ENCODE data around the gene RTP5. TPM values are rescaled to one million over a fixed set of nuclear protein-coding genes. Genes with fewer than 3 reads are reported as not detected.

Gene RTP5
- total RNA-seq, 4 donors from 2014 or later = 0.33 TPM; not detected in 3

GRCh38 chr2:241908686-241909420, 39.3 kb downstream of the RTP5 start:
- TF ChIP-seq, protein P1, sequence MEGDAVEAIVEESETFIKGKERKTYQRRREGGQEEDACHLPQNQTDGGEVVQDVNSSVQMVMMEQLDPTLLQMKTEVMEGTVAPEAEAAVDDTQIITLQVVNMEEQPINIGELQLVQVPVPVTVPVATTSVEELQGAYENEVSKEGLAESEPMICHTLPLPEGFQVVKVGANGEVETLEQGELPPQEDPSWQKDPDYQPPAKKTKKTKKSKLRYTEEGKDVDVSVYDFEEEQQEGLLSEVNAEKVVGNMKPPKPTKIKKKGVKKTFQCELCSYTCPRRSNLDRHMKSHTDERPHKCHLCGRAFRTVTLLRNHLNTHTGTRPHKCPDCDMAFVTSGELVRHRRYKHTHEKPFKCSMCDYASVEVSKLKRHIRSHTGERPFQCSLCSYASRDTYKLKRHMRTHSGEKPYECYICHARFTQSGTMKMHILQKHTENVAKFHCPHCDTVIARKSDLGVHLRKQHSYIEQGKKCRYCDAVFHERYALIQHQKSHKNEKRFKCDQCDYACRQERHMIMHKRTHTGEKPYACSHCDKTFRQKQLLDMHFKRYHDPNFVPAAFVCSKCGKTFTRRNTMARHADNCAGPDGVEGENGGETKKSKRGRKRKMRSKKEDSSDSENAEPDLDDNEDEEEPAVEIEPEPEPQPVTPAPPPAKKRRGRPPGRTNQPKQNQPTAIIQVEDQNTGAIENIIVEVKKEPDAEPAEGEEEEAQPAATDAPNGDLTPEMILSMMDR (IDR thresholded peaks at IDR 0.05; ENCODE audit: low read depth) = no peak

DNA sequence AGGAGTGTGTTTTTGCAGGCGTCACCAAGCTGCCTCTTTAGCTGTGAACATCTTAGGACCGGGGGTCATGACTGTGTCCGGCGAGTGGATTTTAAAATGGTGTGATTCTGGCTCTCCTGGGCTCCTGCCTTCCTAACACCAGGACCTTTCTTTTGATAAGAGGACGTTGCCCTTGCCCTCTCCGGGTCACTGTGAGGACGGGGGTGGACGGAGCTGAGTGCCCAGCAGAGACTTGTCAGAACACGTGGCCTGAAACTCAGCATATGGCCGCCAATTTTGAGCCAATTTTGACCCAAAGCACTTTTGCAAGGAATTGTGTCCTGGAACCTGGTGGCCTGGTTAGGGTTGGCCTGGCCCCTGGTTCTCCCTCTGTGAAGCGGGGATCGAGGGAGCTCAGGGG, 40.2 kb downstream of the RTP5 start:
- TF ChIP-seq, protein P1 (IDR thresholded peaks at IDR 0.05; ENCODE audit: low read depth) = no peak

DNA sequence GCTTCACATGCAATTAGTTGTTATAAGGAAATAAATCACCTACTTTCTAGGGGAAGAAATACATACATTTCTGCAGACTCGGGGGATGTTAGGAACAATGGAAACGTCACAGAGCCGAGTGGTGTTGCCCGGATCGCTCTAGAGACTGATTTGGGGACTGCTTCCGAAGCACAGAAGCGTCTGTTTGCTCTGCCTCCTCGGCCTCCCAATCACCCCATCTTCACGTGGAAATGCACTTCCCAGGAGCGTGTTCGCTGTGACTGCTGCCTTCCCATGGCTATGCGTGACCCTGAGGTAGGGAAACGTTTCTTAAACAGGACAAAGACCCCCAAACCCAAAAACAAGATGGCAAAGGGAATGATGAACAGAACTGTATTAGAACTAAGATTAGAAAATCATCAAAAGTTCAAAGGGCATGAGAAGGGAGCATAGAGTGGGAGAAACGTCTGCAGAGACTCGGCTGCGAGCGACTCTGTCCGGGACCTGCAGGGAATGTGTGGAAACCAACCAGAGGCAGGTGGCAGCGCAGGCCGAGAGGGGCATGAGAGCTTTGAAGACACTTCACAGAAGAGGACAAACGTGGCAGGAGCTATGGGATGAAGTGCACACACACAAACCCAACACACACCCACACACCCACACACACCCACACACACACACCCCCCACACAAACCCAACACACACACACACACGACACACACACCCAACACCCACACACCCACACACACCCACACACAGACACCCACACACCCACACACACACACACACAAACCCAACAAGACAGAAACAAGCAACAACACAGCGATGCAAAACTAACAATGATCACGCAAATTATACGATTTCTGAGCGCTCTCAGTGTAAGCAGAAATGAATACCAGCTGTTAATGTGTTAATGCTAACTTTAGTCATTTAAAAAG, 41.3 kb downstream of the RTP5 start:
- TF ChIP-seq, protein P1 (IDR thresholded peaks at IDR 0.05; ENCODE audit: low read depth) = no peak

DNA sequence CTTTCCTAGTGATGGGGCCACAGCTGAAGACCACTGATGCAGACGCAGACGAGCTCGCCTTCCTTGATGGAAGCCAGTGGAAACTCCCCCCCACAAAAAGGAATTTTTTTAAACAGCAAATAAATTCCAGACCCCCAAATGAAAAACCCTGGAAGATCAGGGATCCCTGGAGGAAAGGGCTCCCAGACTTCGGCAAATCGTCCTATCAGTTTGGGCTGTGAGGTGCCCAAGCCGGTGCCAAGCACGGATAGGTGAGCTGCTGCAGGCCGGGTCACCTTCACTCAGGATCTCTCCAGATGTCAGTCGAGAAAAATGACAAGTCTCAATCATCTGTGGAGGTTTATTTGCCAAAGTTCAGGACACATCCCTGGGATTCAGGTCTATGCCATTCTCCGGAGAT, 42.0 kb downstream of the RTP5 start:
- TF ChIP-seq, protein P1 (IDR thresholded peaks at IDR 0.05; ENCODE audit: low read depth) = no peak

GRCh38 chr2:241912021-241912555, 42.6 kb downstream of the RTP5 start:
- TF ChIP-seq, protein P1 (IDR thresholded peaks at IDR 0.05; ENCODE audit: low read depth) = no peak

- TF ChIP-seq, protein P1 (IDR thresholded peaks at IDR 0.05; ENCODE audit: low read depth) = no peak
These were observed 44.2 kb downstream of the RTP5 start for GRCh38 chr2:241913703-241914102.

DNA sequence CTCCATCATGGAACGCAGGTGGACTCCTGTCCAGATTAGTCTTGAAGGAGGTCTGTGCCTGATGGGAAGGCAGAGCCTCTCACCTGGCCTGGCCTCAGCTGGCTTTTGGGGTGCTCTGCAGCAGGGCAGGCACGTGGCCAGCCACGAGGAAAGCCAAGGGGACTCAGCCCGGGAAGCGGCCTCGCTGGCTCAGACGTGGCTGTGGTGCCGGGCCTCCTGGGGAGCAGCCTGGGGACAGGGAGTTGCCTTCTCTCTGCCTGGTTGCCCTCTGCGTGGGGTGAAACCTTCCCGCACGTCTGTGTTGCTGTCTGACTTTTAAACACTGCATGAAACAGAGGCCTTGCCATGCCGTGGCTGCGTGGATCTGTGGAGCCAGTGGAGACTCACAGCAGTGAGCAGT, 45.0 kb downstream of the RTP5 start:
- TF ChIP-seq, protein P1 (IDR thresholded peaks at IDR 0.05; ENCODE audit: low read depth) = no peak

Measured in subcutaneous adipose tissue (tissue), 4 donors.